Activated naive CD4-positive, alpha-beta T cell treated with anti-CD3 and anti-CD28 coated beads, Interleukin-2, amount 50 U/mL, for 16 hours (primary cell): ENCODE results near the gene EIF3J.

ENCODE experiments used
- DNase-seq: peaks from one replicate; pipeline ENCODE4 v3.0.0-alpha.2; 2020

Gene EIF3J

GRCh38 chr15:44595656-44596510 is 58.9 kb downstream of the EIF3J start:
- no peak for DNase-seq

- no peak for DNase-seq
Observed at GRCh38 chr15:44596511-44597010, 59.6 kb downstream of the EIF3J start.

GRCh38 chr15:44598066-44598465 is 61.1 kb downstream of the EIF3J start:
- DNase-seq = no peak

- no peak for DNase-seq
Observed at GRCh38 chr15:44598892-44599291, 61.9 kb downstream of the EIF3J start.

- DNase-seq = no peak
Observed at GRCh38 chr15:44603126-44603525, 66.2 kb downstream of the EIF3J start.

- DNase-seq = no peak
Observed at GRCh38 chr15:44606740-44607139, 69.8 kb downstream of the EIF3J start.
